ENCODE results near the gene SCGB2A2. TPM values are rescaled to one million over a fixed set of nuclear protein-coding genes. Genes with fewer than 3 reads are reported as not detected.

Gene SCGB2A2
- total RNA-seq, 1 donor = not detected

- no peak for DNase-seq (ENCODE audit: low read depth)
- no peak overlapping the region for H3K4me3 ChIP-seq (ENCODE audit: low read depth, low read length)
- no peak for TF ChIP-seq CTCF (IDR thresholded peaks at IDR 0.05; ENCODE audit: insufficient read depth, low read depth, low read length)
These were observed 10.5 kb downstream of the SCGB2A2 start for GRCh38 chr11:62280452-62280851.

- peak; percentile 34 for DNase-seq (ENCODE audit: low read depth)
- TF ChIP-seq CTCF (IDR thresholded peaks at IDR 0.05; ENCODE audit: insufficient read depth, low read depth, low read length) = no peak
- H3K4me3 ChIP-seq (ENCODE audit: low read depth, low read length) = no peak overlapping the region
These were observed 25.5 kb downstream of the SCGB2A2 start for GRCh38 chr11:62295504-62295903.

GRCh38 chr11:62298975-62299374 is 29.0 kb downstream of the SCGB2A2 start, which contains the start of gene SCGB1D4:
TSS of gene SCGB1D4 (minus strand) at chr11:62299075. CDS start at chr11:62299010, 65 bp downstream.
- no peak for TF ChIP-seq CTCF (IDR thresholded peaks at IDR 0.05; ENCODE audit: insufficient read depth, low read depth, low read length)
- no peak within 1 kb of the TSS for H3K4me3 ChIP-seq (ENCODE audit: low read depth, low read length)
- no peak for DNase-seq (ENCODE audit: low read depth)

- no peak for TF ChIP-seq CTCF (IDR thresholded peaks at IDR 0.05; ENCODE audit: insufficient read depth, low read depth, low read length)
- no peak for DNase-seq (ENCODE audit: low read depth)
- H3K4me3 ChIP-seq (ENCODE audit: low read depth, low read length) = no peak overlapping the region
These were observed 36.3 kb downstream of the SCGB2A2 start for GRCh38 chr11:62306227-62306626.

GRCh38 chr11:62307950-62308349 is 38.0 kb downstream of the SCGB2A2 start:
- DNase-seq (ENCODE audit: low read depth) = no peak
- H3K4me3 ChIP-seq (ENCODE audit: low read depth, low read length) = no peak overlapping the region
- no peak for TF ChIP-seq CTCF (IDR thresholded peaks at IDR 0.05; ENCODE audit: insufficient read depth, low read depth, low read length)

GRCh38 chr11:62309991-62310390 is 40.0 kb downstream of the SCGB2A2 start:
- no peak for DNase-seq (ENCODE audit: low read depth)
- no peak overlapping the region for H3K4me3 ChIP-seq (ENCODE audit: low read depth, low read length)
- TF ChIP-seq CTCF (IDR thresholded peaks at IDR 0.05; ENCODE audit: insufficient read depth, low read depth, low read length) = no peak

GRCh38 chr11:62315431-62315830 is 45.5 kb downstream of the SCGB2A2 start:
- no peak for TF ChIP-seq CTCF (IDR thresholded peaks at IDR 0.05; ENCODE audit: insufficient read depth, low read depth, low read length)
- no peak overlapping the region for H3K4me3 ChIP-seq (ENCODE audit: low read depth, low read length)
- no peak for DNase-seq (ENCODE audit: low read depth)

Data from fibroblast of villous mesenchyme (primary cell).